ENCODE measurements around the gene FAM20A.

Gene FAM20A

DNA sequence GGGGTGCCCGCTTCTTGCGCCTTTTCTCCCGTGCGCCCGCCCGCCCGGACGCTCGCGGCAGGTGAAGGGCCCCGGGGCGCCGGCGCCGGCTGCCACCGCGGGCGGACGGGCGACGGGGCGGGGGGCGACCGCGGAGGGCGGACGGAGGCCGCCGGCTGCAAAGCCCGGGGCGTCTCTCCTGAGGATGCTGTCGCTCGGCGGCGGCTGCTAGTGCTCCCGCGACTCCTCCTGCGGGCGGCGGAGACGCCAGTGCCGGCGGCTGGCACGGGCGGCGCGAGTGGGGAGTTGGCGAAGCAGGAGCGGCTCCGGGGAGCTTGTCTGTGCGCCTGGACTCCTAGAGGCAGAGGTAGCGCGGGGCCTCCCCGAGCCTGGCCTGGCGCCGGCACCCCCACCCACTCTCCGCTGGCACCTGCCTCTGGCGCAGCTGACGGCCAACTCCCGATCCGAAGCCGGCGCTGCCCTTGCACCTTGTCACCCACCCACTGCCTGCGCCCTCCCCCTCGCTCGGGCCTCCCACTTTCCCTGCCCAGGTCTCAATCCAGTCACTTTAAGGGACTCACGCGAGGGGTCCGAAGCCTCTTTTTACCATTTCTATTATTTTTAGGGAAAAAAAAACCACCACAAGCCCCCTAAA is at the start of gene FAM20A:
FAM20A (minus strand) TSS at position 437 of the 634 bp plus-strand sequence. CDS start 701 bp downstream, outside the sequence.
- no peak for DNase-seq (ENCODE audit: low read depth, low spot score)

- DNase-seq (ENCODE audit: low read depth, low spot score), result no peak
Observed at GRCh38 chr17:68649324-68649723, 48.2 kb upstream of the FAM20A start.

- DNase-seq (ENCODE audit: low read depth, low spot score), result no peak
Observed at GRCh38 chr17:68646626-68647526, 45.7 kb upstream of the FAM20A start.

GRCh38 chr17:68642118-68642412 is 40.9 kb upstream of the FAM20A start:
- no peak for DNase-seq (ENCODE audit: low read depth, low spot score)

- DNase-seq (ENCODE audit: low read depth, low spot score), result no peak
Observed at GRCh38 chr17:68641276-68642117, 40.3 kb upstream of the FAM20A start.

DNA sequence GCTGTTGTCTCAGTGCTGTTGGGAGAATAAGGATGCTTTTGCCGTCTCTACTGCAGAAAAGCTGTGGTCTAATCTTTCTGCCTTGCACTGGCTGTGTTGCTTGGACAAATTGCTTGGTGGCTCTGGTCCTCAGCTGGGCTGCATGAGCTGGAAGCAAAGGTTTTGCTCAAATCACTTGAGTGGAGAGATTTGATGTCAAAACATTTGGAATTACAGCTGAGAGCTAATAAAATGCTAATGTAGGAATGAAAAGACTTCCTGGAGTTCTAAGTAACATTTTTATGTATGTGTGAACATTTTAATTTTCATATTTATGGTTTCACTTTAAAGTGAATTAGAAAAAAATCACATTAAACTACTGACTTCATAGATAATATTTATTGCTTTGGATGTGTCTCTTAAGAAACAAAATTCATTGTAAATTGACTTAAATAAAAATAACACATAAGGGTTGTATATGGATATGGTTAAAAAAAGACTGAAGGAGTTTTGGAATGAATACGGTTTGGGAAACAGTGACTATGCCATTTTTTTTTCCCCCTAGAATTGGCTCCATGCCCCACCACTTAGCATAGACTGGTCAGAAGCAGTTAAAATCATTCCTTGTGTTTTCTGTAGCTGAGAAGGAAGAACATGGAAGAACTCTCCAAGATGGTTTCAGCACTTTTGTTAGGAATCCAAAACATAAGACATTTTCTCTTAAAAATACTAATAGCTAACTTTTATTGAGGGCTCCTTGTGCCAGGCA is 39.2 kb upstream of the FAM20A start:
- DNase-seq (ENCODE audit: low read depth, low spot score), result no peak

DNA sequence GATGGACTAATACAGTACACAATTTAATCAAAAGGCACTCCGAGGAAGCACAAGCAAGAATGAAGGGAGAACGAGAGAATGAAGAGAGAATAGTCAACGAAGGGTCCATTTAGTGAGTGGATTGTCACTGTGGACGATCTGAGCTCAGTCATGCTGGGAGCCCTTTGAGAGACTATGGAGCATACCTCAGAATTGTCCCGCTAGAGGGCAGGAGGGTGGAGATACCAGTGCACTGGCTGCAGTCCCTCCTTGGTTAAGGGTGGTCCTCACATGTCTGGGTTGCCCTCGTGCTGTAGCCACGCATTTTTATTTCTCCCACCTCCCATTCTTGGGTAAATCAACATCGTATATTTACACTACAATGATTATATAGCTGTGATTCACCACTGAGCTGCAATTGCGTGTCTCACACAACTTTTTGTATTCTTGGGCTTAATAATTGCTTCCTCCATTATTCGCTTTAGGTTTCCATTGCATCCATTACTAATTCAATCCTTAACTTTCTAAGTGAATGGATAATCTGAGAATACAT is 33.2 kb upstream of the FAM20A start:
- DNase-seq (ENCODE audit: low read depth, low spot score), result no peak

- DNase-seq (ENCODE audit: low read depth, low spot score), result no peak
Observed at GRCh38 chr17:68628576-68628957, 27.4 kb upstream of the FAM20A start.

DNA sequence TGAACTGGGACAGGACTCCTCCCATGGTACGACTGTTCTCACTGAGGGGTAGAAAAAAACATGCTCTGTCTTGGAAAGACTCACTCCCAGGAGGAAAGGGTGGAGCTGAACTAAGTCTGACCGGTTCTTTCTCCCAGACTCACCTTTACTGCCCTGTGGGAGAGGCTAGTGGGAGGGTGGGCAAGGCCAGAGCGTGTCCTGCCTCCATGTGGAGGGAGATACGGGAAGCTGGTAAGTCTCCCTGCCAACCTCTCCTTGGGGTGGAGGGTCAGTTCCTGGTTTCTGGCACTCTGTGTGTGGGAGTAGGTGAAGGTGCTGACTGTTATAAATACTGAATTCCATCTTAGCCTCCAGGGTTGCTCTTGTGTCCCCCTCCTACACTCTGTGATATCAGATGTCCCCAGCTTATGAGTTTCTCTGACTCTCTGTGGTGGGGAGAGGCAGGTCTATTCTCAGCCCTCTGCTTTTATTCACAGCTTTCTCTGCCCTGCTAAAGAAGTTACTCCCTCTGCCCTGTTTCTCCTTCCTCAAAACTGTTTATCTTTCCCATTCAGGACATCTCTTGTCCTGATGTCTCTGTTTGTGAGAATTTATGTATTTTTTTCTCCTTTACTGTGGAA is 26.9 kb upstream of the FAM20A start:
- DNase-seq (ENCODE audit: low read depth, low spot score), result no peak

DNA sequence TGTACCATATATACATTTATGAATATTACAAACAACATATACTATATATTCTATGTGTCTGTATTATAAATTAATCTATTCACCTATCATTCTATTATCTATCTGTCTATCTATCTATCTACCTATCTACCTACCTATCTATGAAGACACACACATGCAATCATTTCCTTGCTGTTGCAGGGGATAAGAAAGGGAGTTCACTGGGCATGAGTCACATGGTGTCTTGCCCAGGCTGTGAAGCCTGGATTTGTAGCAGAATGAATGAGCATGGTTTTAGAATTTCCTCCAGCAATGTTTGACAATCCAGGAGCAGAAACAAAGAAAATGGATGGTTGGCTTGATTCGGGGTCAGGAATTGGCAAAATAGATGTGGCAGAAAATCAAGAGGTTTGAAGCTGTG is 23.2 kb upstream of the FAM20A start:
- no peak for DNase-seq (ENCODE audit: low read depth, low spot score)

- DNase-seq (ENCODE audit: low read depth, low spot score), result no peak
Observed at GRCh38 chr17:68623811-68624210, 22.6 kb upstream of the FAM20A start.

GRCh38 chr17:68622423-68622822 is 21.3 kb upstream of the FAM20A start:
- no peak for DNase-seq (ENCODE audit: low read depth, low spot score)

DNA sequence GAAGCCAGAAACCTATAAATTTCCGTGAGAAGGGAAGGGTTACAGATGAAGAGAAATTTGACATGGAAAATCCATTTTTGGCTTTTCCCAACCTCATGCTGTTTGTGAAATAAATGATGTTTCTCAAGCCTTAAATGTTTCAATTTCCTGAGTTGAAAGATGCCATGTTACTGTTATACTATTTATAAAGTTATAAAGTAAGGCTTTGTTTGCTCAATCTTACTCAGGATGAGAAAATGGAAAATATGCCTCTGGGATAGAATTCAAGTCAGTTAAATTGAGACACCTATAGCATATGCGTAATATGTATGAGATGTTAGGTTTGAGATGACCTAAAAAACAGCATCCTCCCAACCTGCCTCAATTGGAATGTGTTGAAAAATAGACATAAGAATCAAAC is 19.9 kb upstream of the FAM20A start:
- DNase-seq (ENCODE audit: low read depth, low spot score), result no peak

GRCh38 chr17:68616334-68616733 is 15.2 kb upstream of the FAM20A start:
- no peak for DNase-seq (ENCODE audit: low read depth, low spot score)

DNA sequence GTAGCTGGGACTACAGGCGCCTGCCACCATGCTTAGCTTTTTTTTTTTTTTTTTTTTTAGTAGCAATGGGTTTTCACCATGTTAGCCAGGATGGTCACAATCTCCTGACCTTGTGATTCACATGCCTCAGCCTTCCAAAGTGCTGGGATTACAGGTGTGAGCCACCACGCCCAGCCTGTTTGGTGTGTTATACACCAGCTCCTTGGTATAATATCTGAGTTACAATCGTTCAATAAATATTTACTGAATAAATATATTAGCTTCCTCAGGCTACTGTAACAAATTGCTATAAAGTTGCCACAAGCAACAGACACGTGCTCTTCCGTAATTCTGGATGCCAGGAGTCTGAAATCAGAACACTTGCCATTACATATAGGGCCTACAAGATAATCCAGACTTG is 13.6 kb upstream of the FAM20A start:
- no peak for DNase-seq (ENCODE audit: low read depth, low spot score)

DNA sequence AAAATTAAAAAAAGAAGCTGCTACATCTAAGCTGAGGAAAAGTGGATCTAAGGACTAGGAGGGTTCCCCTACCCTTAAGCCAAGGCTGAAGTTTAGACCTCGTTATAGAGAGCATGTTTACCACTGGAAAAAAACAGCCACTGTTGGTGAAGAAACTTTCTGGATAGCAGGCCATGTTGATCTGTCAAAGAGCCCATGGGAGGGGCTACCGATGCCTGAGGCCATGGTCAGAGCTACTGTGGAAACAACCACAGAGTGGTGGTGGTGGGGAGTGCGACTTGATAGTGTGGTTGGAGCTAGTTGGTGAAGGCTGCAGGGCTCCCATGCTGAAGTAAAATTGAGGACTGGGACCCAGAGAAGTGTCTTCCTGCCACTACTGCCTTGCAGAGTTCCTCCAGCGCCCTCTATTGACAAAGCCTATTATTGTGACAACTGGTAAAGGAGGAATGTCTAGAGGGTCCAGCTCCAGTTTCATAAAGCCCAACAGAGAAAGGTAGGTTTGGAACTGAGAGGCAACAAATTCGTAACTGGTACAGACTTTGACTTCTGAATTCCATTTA is 12.7 kb upstream of the FAM20A start:
- no peak for DNase-seq (ENCODE audit: low read depth, low spot score)

DNA sequence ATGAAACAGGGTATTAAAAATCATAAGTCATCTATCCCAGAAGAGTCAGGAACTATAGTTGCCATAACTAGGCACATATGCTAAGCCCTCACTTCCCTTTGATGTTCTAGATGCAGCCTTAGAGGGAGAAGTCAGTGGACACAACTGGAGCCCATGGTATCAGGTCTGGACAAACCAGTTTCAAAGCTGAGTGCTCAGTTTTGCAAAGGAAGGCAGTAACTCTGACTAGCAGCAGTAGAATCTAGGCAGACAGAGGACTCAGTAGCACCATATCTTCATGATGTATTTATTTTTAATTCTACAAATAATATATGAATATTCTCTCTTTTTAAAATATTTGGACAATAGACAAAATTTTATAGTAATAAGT is 11.7 kb upstream of the FAM20A start:
- DNase-seq (ENCODE audit: low read depth, low spot score), result no peak

DNA sequence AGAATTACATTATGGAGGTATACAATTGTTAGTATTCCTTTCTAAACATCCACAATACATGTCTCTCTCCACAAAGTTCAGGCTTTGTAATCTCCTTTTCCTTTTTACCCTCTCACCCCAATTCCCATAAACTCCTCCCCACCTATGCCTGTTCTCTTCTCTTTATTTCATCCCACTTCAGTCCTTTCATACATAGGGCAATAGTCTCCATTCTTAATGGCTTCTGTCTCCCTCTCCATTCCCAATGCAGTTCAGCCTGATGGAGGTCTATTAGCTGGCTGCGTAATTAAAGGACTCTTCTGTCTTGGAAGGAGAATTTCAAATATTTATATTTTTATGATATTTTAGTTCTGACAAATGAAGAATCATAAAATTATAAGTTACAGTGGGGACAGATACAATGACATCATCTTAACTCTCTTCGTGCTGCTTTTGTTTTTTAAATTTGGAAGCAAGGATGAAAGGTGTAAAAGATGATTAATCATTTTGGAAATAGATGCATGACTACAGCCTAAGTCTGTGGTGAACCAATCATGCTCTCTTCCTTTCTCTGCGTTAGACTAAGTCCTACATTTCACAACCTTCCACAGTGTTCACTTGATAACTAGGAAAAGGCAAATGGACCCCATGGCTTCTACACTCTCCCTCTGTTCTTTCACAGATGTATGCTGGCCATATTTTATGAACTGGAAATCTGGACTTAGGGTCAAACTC is 11.2 kb upstream of the FAM20A start:
- no peak for DNase-seq (ENCODE audit: low read depth, low spot score)

- no peak for DNase-seq (ENCODE audit: low read depth, low spot score)
Observed at GRCh38 chr17:68611353-68612208, 10.4 kb upstream of the FAM20A start.

Measured in activated CD4-positive, CD25-positive, alpha-beta regulatory T cell treated with anti-CD3 and anti-CD28 coated beads, Interleukin-2, amount 50 U/mL, for 16 hours (primary cell).